GM12878 (cell line): Measurements from ENCODE around the gene B3GNT8. TPM values are rescaled to one million over a fixed set of nuclear protein-coding genes. Genes with fewer than 3 reads are reported as not detected.

Experiments
- ATAC-seq: fragments of 200-7000 bp; cut with Tn5 transposase; 3 replicates; pipeline ENCODE4 v1.9.1; 2020; ENCODE audit warnings: mild to moderate bottlenecking, moderate library complexity
- BruUV-seq: library from RNA; stranded (reverse); fragments of 400-500 nt; replicated peaks from 2 replicates; lab custom pipeline; 2021; lab: Mats Ljungman, UMichigan
- CTCF ChIA-PET: fragments of 300-600 bp; sonication (Branson Sonifier 250); formaldehyde crosslinking; extraction: SDS; loops from one replicate; lab custom pipeline; 2021; ENCODE audit warnings: inconsistent platforms; lab: Yijun Ruan, JAX
- POLR2A ChIA-PET: fragments of 350-600 bp; formaldehyde crosslinking; extraction: SDS; loops from one replicate; lab custom pipeline; 2021; ENCODE audit warnings: inconsistent platforms; lab: Charles Lee
- RAD21 ChIA-PET: fragments of 300-600 bp; sonication (Branson Sonifier 250); formaldehyde crosslinking; loops from one replicate; lab custom pipeline; 2023; ENCODE audit warnings: antibody characterized with exemption; ENCODE audit not compliant: unreplicated experiment; lab: Charles Lee
- SMC1A ChIA-PET: fragments of 300-600 bp; sonication (Branson Sonifier 250); formaldehyde crosslinking; loops from one replicate; lab custom pipeline; 2023; ENCODE audit not compliant: unreplicated experiment, uncharacterized antibody; lab: Charles Lee
- DNase-seq: peaks from one replicate; pipeline ENCODE4 v3.0.0-alpha.2; 2011; ENCODE audit warnings: low read depth, low spot score
- FAIRE-seq: peaks from 3 replicates; lab custom pipeline; 2011; peaks lifted over from hg19 to GRCh38; lab: Jason Lieb, UNC
- H2AFZ ChIP-seq: 2 replicates; pipeline ENCODE4 v1.6.0; 2011; ENCODE audit warnings: low read depth, low read length, control low read depth; ENCODE audit not compliant: control insufficient read depth
- H3K27ac ChIP-seq: 2 replicates; pipeline ENCODE4 v1.5.1; 2011; ENCODE audit warnings: control low read depth; ENCODE audit not compliant: control insufficient read depth, insufficient read depth
- H3K27me3 ChIP-seq, 2 experiments: replicated peaks in 1 of 2; 2 replicates each; pipeline versions ENCODE4 v1.6.0 to v1.6.1; 2011; ENCODE audit warnings: low read length in 1 of 2; ENCODE audit not compliant: control insufficient read depth in 2 of 2, insufficient read depth in 2 of 2
- H3K36me3 ChIP-seq, 2 experiments: 2 replicates each; pipeline ENCODE4 v1.5.1; 2011; ENCODE audit warnings: low read length in 1 of 2; ENCODE audit not compliant: control insufficient read depth in 2 of 2, insufficient read depth in 2 of 2
- H3K4me1 ChIP-seq: 2 replicates; pipeline ENCODE4 v1.6.1; 2011; ENCODE audit warnings: mild to moderate bottlenecking, low read length, moderate library complexity, mixed read lengths; ENCODE audit not compliant: control insufficient read depth, insufficient read depth
- H3K4me2 ChIP-seq: 2 replicates; pipeline ENCODE4 v1.6.0; 2011; ENCODE audit warnings: control low read depth; ENCODE audit not compliant: control insufficient read depth, insufficient read depth
- H3K4me3 ChIP-seq: fragments of 200-600 bp; sonication (generic); 2 replicates; pipeline ENCODE4 v1.5.1; 2016
- H3K79me2 ChIP-seq: 2 replicates; pipeline ENCODE4 v1.6.0; 2011; ENCODE audit warnings: low read length; ENCODE audit not compliant: control insufficient read depth, insufficient read depth
- H3K9ac ChIP-seq: 2 replicates; pipeline ENCODE4 v1.8.0; 2011; ENCODE audit warnings: low read length, control low read depth, mixed read lengths; ENCODE audit not compliant: control insufficient read depth, insufficient read depth
- H3K9me3 ChIP-seq: replicated peaks from 3 replicates; pipeline ENCODE4 v1.5.1; 2011; ENCODE audit warnings: mild to moderate bottlenecking, low read length; ENCODE audit not compliant: control insufficient read depth, insufficient read depth
- H4K20me1 ChIP-seq: 2 replicates; pipeline ENCODE4 v1.6.0; 2011; ENCODE audit not compliant: control insufficient read depth, insufficient read depth
- EED ChIP-seq: sonication (generic); IDR thresholded peaks from 2 replicates; pipeline ENCODE4 v1.6.1; 2016; ENCODE audit warnings: antibody characterized with exemption, low read depth
- ETV6 ChIP-seq, 2 experiments: fragments of 450-650 bp in 1 of 2; IDR thresholded peaks in 1 of 2; conservative IDR thresholded peaks in 1 of 2; 2 replicates each; pipeline ENCODE4 v1.6.1; 2014; ENCODE audit warnings: antibody characterized with exemption in 1 of 2, borderline replicate concordance in 1 of 2, low read depth in 1 of 2, mild to moderate bottlenecking in 1 of 2, moderate library complexity in 1 of 2
- GABPA ChIP-seq: IDR thresholded peaks from 2 replicates; pipeline ENCODE4 v1.6.1; 2014; ENCODE audit warnings: antibody characterized with exemption, low read depth, mild to moderate bottlenecking, inconsistent platforms
- POLR2A ChIP-seq: IDR thresholded peaks from 2 replicates; pipeline ENCODE4 v1.6.1; 2011; ENCODE audit warnings: low read depth, mild to moderate bottlenecking, low read length
- RB1 ChIP-seq: fragments of 450-650 bp; formaldehyde crosslinking; IDR thresholded peaks from 2 replicates; pipeline ENCODE4 v1.6.1; 2017; ENCODE audit warnings: mild to moderate bottlenecking, borderline replicate concordance
- SP1 ChIP-seq: IDR thresholded peaks from one replicate; pipeline ENCODE4 v1.6.1; 2011; ENCODE audit warnings: low read depth, low read length
- whole genome bisulfite sequencing: methylation state at CpG from one replicate; pipeline ENCODE4 v1.1.6; 2016; ENCODE audit warnings: low lambda C conversion rate; ENCODE audit not compliant: insufficient replicate concordance, insufficient coverage; ENCODE audit errors: missing lambda C conversion rate; 5-methylcytosine and 5-hydroxymethylcytosine counted together
- in situ Hi-C: fragments of 300-500 bp; cut with MboI; formaldehyde crosslinking; loops from 9 replicates; pipeline ENCODE4 v1.14.3; 2018; ENCODE audit warnings: mixed read lengths
- intact Hi-C: fragments of 100-400 bp; cut with micrococcal nuclease; formaldehyde crosslinking; loops from one replicate; pipeline ENCODE4 v1.14.2; 2022; ENCODE audit not compliant: unreplicated experiment
- polyA plus RNA-seq, 11 experiments: library from polyadenylated mRNA; depleted of rRNA in 4 of 11; unstranded in 6 of 11; stranded (reverse) in 5 of 11; fragments of >200 nt; fragmentation: Nextera tagmentation in 4 of 11; fragmentation: Illumina TruSeq in 1 of 11; extraction: Ambion mirVana in 4 of 11; extraction: Trizol in 1 of 11; gene quantifications; 1 replicate in 1 of 11; 2 replicates in 10 of 11; pipeline versions ENCODE4 v1.2.1 to v1.2.3, GENCODE V29; 2011 to 2016; ENCODE audit warnings: inconsistent platforms in 2 of 11, missing spikeins in 2 of 11, low read depth in 1 of 11
- total RNA-seq, 4 experiments: library from RNA; depleted of rRNA in 3 of 4; stranded (reverse); fragments of >200 nt in 3 of 4; fragmentation: Illumina TruSeq in 1 of 4; extraction: Trizol in 1 of 4; gene quantifications; 2 replicates each; pipeline versions ENCODE4 v1.2.1 to v1.2.3, GENCODE V29; 2013 to 2021

The B3GNT8 gene
- total and polyA plus RNA-seq, 10 of the 15 experiments (the other 5 are each of a cell fraction or from before 2014, with no cell fraction given): 0.06 to 1.2 (median 0.31) TPM; not detected in 4

GRCh38 chr19:41391618-41392017, 35.6 kb downstream of the B3GNT8 start:
- H3K27me3 ChIP-seq: no peaks in the 10 kb centered on the region
- intact Hi-C loops: no loop called here
- no peak overlapping the region for H3K27ac ChIP-seq
- BruUV-seq: no TSS peak
- H3K9me3 ChIP-seq: no peaks in the 10 kb centered on the region
- no peak for FAIRE-seq
- no peak for DNase-seq
- TF ChIP-seq EED: no peak
- no peak for TF ChIP-seq GABPA
- no peak overlapping the region for H3K4me3 ChIP-seq
- H3K79me2 ChIP-seq: peaks cover 30% of the 10 kb centered on the region
- RAD21 ChIA-PET: no interaction called here
- H3K9ac ChIP-seq: no peak overlapping the region
- SMC1A ChIA-PET: no interaction called here
- H4K20me1 ChIP-seq: no peaks in the 10 kb centered on the region
- peaks cover 21% of the 10 kb centered on the region for H3K4me1 ChIP-seq
- H3K36me3 ChIP-seq: peaks cover 23% of the 10 kb centered on the region in 2 experiments; a peak in 3 of 4 replicates
- no peak overlapping the region for H2AFZ ChIP-seq
- POLR2A ChIA-PET: no interaction called here
- ATAC-seq: no peak
- in situ Hi-C loops: no loop called here
- WGBS: 87% methylated on average over 11 of the region's 11 CpGs
- H3K4me2 ChIP-seq: no peak overlapping the region
- CTCF ChIA-PET: interaction anchor here (0.6 kb wide), 1 partner anchor 47 kb away, joined by 3 read pairs; no protein-coding TSS in a partner anchor

GRCh38 chr19:41386442-41386841, 40.7 kb downstream of the B3GNT8 start:
- TF ChIP-seq RB1 (no peak), EED (no peak), POLR2A (peak; percentile 34; the same call in 1 of the 2 replicates), SP1 (no peak), ETV6 (conservative IDR thresholded peaks at IDR 0.05 in 1 of 2, IDR thresholded peaks at IDR 0.05 in 1 of 2; ENCODE audit: borderline replicate concordance in 1 of 2, low read depth in 1 of 2) (no peak)
- Histone ChIP-seq H2AFZ (no peak overlapping the region), H3K4me3 (no peak overlapping the region), H3K4me2 (no peak overlapping the region), H3K27ac (no peak overlapping the region), H3K36me3 (peaks cover 17 to 21% of the 10 kb centered on the region in 2 experiments; a peak in 3 of 4 replicates), H3K27me3 (no peaks in the 10 kb centered on the region), H3K9me3 (no peaks in the 10 kb centered on the region), H3K4me1 (peaks cover 6% of the 10 kb centered on the region; the same call in 1 of the 2 replicates), H3K79me2 (no peaks in the 10 kb centered on the region), H4K20me1 (no peaks in the 10 kb centered on the region), H3K9ac (no peak overlapping the region)
- DNase-seq: no peak
- over 99% methylated on average over 13 of the region's 13 CpGs for WGBS
- no TSS peak for BruUV-seq
- ChIA-PET SMC1A (no interaction called here), CTCF (no interaction called here), POLR2A (no interaction called here), RAD21 (interaction anchor here (0.5 kb wide), 1 partner anchor 43 kb away, joined by 3 read pairs; no protein-coding TSS in a partner anchor)
- in situ Hi-C loops: no loop called here
- no peak for FAIRE-seq
- no peak for ATAC-seq
- intact Hi-C loops: no loop called here
